CD1c-positive myeloid dendritic cell (primary cell): Measurements from ENCODE around the gene NAPB.
"Not testable (repeated sequence)": the region's sequence is repeated elsewhere in the genome, so short reads cannot be mapped to it uniquely, and the experiment has no call there.

ENCODE experiments used
- DNase-seq: peaks from one replicate; pipeline ENCODE4 v3.0.0-alpha.2; 2016; ENCODE audit errors: extremely low spot score

NAPB gene

DNA sequence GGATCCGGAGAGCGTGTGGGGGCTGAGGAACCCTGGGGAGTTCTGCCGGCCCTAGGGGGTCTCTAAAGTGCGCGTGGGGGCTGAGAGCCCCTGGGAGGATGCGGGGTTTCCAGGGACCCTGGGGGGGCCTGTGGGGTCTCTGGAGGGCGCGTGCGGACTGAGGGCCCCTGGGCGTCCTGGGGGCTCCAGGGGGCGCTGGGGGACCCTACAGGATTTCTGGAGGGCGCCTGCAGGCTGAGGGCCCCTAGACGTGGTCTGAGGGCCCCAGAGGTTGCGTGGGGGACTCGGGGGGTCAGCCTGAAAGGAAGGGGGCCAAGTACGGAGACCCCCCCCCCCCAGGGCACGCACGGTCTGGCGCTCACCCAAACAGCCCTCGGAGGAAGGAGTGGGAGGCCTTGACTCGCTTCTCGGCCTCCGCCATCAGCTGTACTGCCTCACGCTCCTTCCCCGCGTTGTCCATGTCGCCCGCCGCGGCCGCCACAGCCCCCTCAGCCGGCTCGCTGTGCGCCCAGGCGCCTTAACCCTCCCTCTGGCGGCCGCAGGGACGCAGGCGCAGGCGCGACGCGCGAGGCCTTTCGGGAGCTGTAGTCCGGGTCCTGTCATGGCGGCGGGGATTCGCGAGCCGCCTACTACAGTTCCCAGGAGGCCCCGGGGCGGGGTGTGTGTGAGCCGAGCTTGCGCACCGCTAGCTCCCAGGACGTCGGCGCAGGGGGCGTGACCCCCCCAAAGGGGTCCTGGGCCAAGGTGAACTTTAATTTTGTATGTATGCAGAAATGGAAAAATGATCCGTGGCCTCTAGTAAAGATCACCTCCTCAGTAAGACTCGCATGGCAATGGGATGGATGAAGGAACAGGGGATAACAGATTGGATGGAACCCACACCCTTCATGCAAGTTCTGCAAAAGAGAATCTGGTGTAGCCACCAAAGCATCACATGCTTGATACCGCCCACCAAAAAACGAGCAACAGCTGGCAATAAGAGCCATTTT lies at the start of gene NAPB:
NAPB (minus strand) TSS at position 546 of the 989 bp plus-strand sequence; CDS start at position 460, 86 bp downstream.
- DNase-seq, result peak; percentile 95

DNA sequence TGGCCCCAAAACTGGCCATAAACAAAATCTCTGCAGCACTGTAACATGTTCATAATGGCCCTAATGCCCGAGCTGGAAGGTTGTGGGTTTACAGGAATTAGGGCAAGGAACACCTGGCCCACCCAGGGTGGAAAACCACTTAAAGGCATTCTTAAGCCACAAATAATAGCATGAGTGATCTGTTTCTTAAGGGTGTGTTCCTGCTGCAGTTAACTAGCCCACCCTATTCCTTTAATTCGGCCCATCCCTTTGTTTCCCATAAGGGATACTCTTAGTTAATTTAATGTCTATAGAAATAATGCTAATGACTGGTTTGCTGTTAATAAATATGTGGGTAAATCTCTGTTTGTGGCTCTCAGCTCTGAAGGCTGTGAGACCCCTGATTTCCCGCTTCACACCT lies 45.7 kb upstream of the NAPB start:
- not testable (repeated sequence) for DNase-seq

- DNase-seq, result no peak
Observed at GRCh38 chr20:23461180-23461579, 39.9 kb upstream of the NAPB start.

DNA sequence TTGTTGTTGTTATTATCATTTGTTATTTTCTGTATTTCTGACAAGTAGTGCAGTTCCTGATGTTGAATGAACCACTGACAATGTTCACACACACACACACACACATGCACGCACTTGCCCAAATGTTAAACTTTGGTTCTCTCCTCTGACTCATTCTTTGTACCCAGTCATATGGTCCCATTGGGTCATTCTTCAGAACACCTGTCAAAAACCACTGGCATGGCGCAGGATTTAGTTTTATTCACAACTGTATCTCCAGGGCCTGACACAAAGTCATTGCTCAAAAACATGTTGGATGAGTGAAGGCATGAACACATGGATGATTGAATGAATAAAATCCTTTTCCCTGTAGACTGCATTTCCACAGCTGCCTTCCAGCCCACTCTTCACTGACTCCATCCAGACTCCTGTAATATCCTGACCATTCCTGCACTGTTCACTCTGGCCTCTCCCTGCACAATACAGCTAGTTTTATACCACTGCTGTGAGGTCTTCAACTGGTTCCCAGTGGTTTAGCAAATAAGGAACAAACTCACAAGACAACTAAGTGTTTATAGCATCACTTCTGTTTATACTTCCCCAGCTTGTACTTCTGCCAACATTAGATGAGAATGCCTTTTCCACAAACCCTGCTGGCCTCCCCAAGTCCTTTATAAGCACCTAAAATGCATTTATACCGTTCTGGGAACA lies 38.3 kb upstream of the NAPB start:
- peak; percentile 15 for DNase-seq

GRCh38 chr20:23456873-23457272 lies 35.6 kb upstream of the NAPB start:
- no peak for DNase-seq

DNA sequence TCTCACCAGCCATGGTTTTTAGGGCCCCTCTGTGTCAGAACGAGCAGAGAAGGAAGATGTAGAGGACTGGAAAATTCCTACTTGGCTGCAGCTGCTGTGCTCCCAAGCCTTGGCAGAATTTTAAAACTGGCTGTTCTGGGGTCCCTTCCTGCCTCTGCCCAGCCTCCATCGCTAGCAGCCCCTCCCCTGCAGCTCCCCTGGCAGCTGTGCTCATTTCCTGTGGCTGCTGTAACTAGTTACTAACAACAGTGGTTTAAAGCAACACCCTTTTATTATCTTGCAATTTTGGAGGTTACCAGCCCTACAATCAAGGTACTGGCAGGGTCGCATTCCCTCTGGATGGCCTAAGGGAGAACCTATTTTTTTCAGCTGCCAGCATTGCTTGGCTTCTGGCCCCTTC lies 35.1 kb upstream of the NAPB start:
- DNase-seq, result no peak

DNA sequence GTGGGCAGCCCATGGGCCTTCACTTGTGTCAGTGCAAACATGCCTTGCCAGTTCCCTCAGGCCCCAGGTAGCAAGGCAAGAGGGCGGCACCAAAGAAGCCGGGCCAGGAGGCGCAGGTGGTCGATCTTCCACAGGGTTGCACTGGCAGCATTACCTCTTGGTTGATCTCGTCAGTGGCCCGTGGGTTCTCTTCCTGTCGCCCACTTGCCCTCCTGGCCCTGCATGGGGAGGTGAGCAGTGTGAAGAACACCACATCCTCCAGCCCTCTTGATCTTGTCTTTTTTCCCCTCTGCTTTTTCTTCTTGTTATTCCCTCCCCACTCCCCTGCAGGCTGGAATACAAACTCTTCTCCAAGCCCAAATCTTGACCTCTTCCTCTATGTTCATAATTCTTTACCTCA lies 34.4 kb upstream of the NAPB start:
- no peak for DNase-seq

- DNase-seq, result no peak
Observed at GRCh38 chr20:23454816-23455215, 33.5 kb upstream of the NAPB start.

DNA sequence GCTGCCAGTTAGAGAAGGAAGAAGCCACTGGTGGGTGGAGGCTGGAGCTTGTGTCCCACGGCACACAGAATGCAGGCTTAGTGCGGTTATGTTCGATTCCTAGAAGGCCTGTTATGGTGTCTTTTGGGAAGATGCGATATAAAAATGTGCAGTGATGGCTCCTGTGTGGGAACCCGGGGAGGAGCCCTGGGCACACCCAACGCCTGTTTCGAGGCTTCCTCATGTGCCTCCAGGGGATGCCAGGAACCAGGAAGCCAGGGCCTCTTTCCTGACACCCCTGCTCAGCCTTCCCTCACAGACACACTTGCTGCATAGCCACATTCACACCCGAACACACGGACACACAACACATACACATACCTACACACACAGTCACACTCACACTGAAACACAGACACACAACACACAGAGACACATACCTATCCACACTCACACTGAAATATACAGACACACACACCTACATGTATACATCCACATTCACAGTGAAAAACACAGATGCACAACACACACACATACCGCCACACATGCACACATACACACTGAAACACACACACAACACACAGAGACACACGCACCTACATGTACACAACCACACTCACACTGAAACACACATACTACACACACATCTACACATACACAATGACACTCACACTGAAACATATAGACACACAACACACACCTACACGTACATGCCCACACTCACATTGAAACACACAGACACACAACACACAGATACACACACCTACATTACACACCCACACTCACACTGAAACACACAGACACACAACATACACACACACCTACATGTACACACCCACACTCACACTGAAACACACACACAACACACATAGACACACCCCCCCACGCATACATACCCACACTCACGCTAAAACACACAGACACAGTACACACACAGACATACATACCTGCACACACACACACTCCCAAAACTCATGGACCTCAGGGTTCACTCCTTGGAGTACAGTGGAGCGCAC lies 32.6 kb upstream of the NAPB start:
- DNase-seq, result no peak

DNA sequence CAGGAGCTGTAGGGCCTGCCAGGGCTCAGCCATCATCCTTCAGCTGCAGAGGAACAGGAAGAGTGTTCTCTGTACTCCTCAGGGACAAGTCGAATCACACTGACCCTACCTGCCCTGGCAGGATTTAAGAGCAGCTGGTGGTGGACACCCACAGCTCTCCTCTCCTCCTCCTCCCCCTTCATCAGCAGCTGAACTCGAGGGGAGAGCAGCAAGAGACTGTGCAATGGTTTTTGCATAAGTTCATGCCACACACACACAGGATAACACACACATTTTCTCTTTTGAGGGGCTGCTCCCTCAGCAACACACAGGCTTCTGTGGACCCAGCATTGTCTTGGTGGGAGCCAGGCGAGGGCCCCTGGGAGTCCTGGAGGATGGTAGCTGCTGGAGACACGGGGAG lies 31.5 kb upstream of the NAPB start, which contains the start of gene CST11:
CST11 (minus strand) TSS at position 101 of the 400 bp plus-strand sequence; CDS start at position 36, 65 bp downstream.
- no peak for DNase-seq

GRCh38 chr20:23451956-23452487 lies 30.7 kb upstream of the NAPB start:
- DNase-seq, result no peak

DNA sequence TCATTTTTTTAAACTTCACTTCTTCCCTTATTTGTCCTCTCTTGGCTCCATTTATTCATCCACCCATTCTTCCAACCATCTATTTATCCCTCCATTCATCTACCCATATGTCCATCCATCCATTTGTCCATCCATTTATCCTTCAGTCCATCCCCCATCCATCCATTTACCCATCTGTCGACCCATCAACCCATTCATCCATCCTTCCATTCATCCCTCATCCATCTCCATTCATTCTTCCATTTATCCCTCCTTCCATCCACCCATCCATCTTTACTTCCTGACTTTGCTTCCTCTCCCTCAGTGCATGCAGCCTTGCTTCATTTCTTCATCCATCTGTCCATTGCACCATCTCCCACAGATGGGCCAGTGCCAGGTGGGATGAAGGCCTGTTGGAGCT lies 29.6 kb upstream of the NAPB start:
- DNase-seq, result no peak

- peak; percentile 31 for DNase-seq
Observed at GRCh38 chr20:23449421-23449820, 28.1 kb upstream of the NAPB start.

GRCh38 chr20:23448167-23448566 lies 26.9 kb upstream of the NAPB start:
- DNase-seq, result no peak

DNA sequence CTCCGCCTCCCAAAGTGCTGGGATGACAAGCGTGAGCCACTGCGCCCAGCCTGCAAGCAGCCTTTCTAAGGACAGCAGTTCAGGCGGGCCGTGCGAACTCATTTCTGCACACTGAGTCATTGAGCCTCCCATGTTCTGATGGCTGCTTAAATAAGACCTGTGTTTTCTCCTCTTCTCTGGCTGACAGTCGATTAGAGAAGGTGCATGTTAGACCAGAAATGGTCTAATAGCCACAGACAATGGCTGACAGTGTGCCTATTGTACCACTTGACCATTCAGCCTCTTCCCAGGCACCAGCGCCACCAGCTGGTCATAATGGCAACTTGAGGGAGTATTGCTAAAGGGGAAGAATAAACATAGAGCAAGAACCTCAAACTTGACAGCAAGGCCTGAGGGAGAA lies 25.2 kb upstream of the NAPB start:
- peak; percentile 51 for DNase-seq

DNA sequence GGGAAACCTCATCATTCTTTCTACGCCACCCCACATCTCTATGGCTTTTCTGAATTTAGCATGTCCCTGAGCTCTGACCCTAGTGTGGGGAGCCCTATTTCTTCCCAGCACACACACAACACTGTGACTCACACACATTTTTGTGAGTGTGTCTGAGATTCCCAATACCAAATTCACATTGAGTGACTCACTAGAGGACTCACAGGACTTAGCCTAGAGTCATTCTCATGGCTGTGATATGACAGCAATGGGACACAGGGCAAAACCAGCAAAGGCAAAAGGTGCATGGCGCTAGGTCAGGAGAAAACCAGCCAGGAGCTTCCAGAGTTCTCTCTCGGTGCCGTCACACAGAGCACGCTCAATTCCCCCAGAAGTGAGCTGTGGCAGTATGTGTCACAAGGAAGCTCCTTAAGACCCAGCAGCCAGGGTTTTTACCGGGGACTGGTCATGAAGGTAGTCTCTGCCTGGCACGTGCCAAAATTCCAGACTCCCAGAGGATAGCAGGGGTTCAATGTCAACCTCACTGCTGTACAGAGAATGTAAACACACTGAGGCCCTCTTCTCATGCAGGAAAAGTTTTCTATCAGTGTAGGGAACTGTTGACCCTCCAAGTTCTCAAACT lies 24.4 kb upstream of the NAPB start:
- DNase-seq, result no peak

DNA sequence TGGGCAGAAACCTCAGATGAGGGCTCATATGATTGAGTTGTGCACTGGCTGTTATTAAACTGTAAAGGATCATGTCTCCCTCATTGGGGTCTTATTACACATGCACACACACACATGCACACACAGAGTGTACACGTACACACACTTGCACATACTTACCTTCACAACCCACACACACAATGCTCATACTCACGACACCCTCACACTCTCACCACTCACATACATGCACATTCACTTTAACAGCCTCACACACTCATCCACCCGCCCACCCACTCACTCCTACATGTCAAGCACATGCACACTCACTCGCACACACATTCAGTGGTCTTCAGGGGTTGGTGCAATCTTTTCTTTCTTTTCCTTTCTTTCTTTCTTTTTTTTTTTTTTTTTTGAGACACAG lies 23.6 kb upstream of the NAPB start:
- no peak for DNase-seq

GRCh38 chr20:23442436-23442835 lies 21.1 kb upstream of the NAPB start:
- DNase-seq, result no peak

DNA sequence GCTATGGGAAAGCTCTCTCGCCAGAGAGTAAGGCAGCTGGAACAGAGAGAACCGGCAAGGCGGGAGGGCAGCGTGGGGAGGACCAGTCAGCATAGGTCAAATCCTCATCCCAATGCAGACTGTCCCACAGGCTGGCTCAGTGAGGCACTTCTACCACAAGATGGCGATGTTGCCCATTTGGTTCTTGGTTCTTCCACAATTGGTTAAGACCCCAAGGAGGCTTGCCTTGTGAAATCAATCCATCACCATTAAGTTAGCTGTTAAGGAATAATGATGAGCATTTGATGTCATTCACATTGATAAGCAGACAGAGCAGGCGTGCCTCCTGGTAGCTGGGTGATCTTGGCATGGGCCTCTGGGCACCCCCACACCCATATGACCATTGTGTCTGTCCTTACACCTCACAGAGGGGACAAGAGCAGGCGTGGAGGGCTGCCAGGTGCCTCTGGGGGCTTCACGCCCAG lies 20.6 kb upstream of the NAPB start:
- peak; percentile 77 for DNase-seq

GRCh38 chr20:23440004-23440403 lies 18.7 kb upstream of the NAPB start:
- no peak for DNase-seq

DNA sequence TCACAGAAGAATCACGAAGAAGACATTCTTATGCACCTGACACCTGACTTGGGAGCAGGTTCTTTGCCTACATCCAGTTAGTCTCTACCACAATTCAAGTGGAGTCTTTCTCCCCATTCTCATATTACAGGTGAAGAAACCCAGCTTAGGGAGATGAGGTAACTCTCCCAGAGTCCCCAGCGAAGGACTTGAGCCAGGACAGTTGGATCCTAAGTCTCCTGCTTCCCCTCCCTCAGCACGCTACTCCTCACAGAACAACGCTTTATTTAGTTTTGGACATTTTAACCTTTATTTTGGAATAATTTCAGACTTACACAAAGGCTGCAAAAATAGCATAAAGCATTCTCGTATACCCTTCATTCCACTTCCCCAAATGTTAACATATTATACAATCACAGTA lies 17.4 kb upstream of the NAPB start:
- DNase-seq, result no peak
